Amygdala (tissue), 56 donors: ENCODE data around the gene CHAF1A.
A peak's percentile ranks its signal among the peaks of the same experiment; 100 is the strongest.

Experiments
- DNase-seq, 56 donors: peaks; one replicate each; lab custom pipeline; 2025; lab: John Stamatoyannopoulos, UW

The CHAF1A gene

GRCh38 chr19:4402171-4403004 lies at the start of gene CHAF1A:
TSS of gene CHAF1A (plus strand) at chr19:4402640. CDS start at chr19:4402763, 123 bp downstream.
- peak; percentile 68 to 100 (median 99) for DNase-seq

GRCh38 chr19:4352701-4353121 lies 49.7 kb upstream of the CHAF1A start:
- DNase-seq: peak in 3 of 56 donors; percentile 23 to 46 (median 29)

GRCh38 chr19:4354282-4354681 lies 48.2 kb upstream of the CHAF1A start:
- no peak for DNase-seq

- DNase-seq: no peak
Measured at GRCh38 chr19:4354897-4355296, 47.5 kb upstream of the CHAF1A start.

GRCh38 chr19:4357095-4357797 lies 45.2 kb upstream of the CHAF1A start:
- DNase-seq: peak in 1 of 56 donors; percentile 33

GRCh38 chr19:4357921-4358326 lies 44.5 kb upstream of the CHAF1A start:
- DNase-seq: peak in 1 of 56 donors; percentile 16

GRCh38 chr19:4358709-4359626 lies 43.5 kb upstream of the CHAF1A start:
- no peak for DNase-seq

GRCh38 chr19:4359627-4360000 lies 42.8 kb upstream of the CHAF1A start:
- DNase-seq: no peak

- no peak for DNase-seq
Measured at GRCh38 chr19:4360081-4360569, 42.3 kb upstream of the CHAF1A start.

GRCh38 chr19:4360641-4361151 lies 41.7 kb upstream of the CHAF1A start:
- DNase-seq: no peak

- no peak for DNase-seq
Measured at GRCh38 chr19:4361152-4362046, 41.0 kb upstream of the CHAF1A start.

- DNase-seq: no peak
Measured at GRCh38 chr19:4362101-4362828, 40.2 kb upstream of the CHAF1A start.

- no peak for DNase-seq
Measured at GRCh38 chr19:4362831-4363545, 39.5 kb upstream of the CHAF1A start.

- no peak for DNase-seq
Measured at GRCh38 chr19:4363571-4364304, 38.7 kb upstream of the CHAF1A start.

- DNase-seq: no peak
Measured at GRCh38 chr19:4365341-4365740, 37.1 kb upstream of the CHAF1A start.

- no peak for DNase-seq
Measured at GRCh38 chr19:4365791-4366665, 36.4 kb upstream of the CHAF1A start.
